Transverse colon (tissue), 4 donors: ENCODE measurements around the gene DDIAS. TPM values are rescaled to one million over a fixed set of nuclear protein-coding genes. Genes with fewer than 3 reads are reported as not detected.

ENCODE experiments used
- DNase-seq: peaks from one replicate; pipeline ENCODE4 v3.0.0-alpha.2; 2019
- H3K27ac ChIP-seq, 4 donors: fragments of 200-600 bp; sonication (generic); 2 replicates each; pipeline ENCODE4 v1.5.1; 2016 to 2018; ENCODE audit warnings: inconsistent platforms in 4 of 4
- H3K27me3 ChIP-seq: fragments of 200-600 bp; sonication (generic); 2 replicates; pipeline ENCODE4 v1.5.1; 2017; ENCODE audit warnings: inconsistent platforms
- H3K36me3 ChIP-seq, 4 donors: fragments of 200-600 bp; sonication (generic); 2 replicates each; pipeline ENCODE4 v1.5.1; 2017 to 2019; ENCODE audit warnings: inconsistent platforms in 4 of 4
- H3K4me1 ChIP-seq, 4 donors: fragments of 200-600 bp; sonication (generic); 2 replicates each; pipeline ENCODE4 v1.5.1; 2017 to 2020; ENCODE audit warnings: inconsistent platforms in 4 of 4
- H3K4me3 ChIP-seq, 4 donors: fragments of 200-600 bp; sonication (generic); 1 replicate in 1 of 4; 2 replicates in 3 of 4; pipeline versions ENCODE4 v1.5.1 to v1.6.1; 2017 to 2019; ENCODE audit warnings: inconsistent platforms in 4 of 4
- H3K9me3 ChIP-seq, 2 donors: fragments of 200-600 bp; sonication (generic); 2 replicates each; pipeline ENCODE4 v1.5.1; 2017 to 2019; ENCODE audit warnings: inconsistent platforms in 2 of 2
- CTCF ChIP-seq, 5 experiments: fragments of 200-600 bp in 3 of 5; fragments of 450-650 bp in 2 of 5; sonication (generic) in 3 of 5; IDR thresholded peaks; 1 replicate in 2 of 5; 2 replicates in 3 of 5; pipeline ENCODE4 v1.5.1; 2016 to 2017; ENCODE audit warnings: antibody characterized with exemption in 5 of 5, inconsistent platforms in 3 of 5, mild to moderate bottlenecking in 2 of 5, moderate library complexity in 1 of 5
- EP300 ChIP-seq: sonication (generic); formaldehyde crosslinking; IDR thresholded peaks from one replicate; pipeline ENCODE4 v1.6.1; 2017; ENCODE audit warnings: antibody characterized with exemption, low read depth
- POLR2A ChIP-seq: fragments of 450-650 bp; IDR thresholded peaks from one replicate; pipeline ENCODE4 v1.6.1; 2016; ENCODE audit warnings: antibody characterized with exemption, mild to moderate bottlenecking, moderate library complexity
- POLR2AphosphoS5 ChIP-seq, 3 donors: sonication (generic); formaldehyde crosslinking; IDR thresholded peaks; one replicate each; pipeline ENCODE4 v1.6.1; 2016; ENCODE audit warnings: antibody characterized with exemption in 3 of 3
- WGBS, 2 donors: methylation state at CpG; one replicate each; pipeline ENCODE4 v1.1.5; 2018; ENCODE audit warnings: low coverage in 1 of 2; 5-methylcytosine and 5-hydroxymethylcytosine counted together
- in situ Hi-C, 4 donors: fragments of 200-750 bp; cut with MboI; loops; one replicate each; pipeline versions ENCODE4 v1.15.0 to v1.15.1; 2017; ENCODE audit warnings: low sequenced_read_pairs in 3 of 4, low pct_ligation_motif_present in 1 of 4, low pct_unique_long_range_greater_than_20kb in 1 of 4
- intact Hi-C: fragments of 100-400 bp; cut with DNase I; formaldehyde crosslinking; loops from one replicate; pipeline ENCODE4 v1.15.1; 2023; ENCODE audit warnings: low total_unique reads
- total RNA-seq, 4 donors: library from RNA; depleted of rRNA; stranded (reverse); fragments of >200 nt; gene quantifications; one replicate each; pipeline ENCODE4 v1.1.0, GENCODE V29; 2016

Gene DDIAS
- total RNA-seq, 4 donors from 2014 or later = 0.95 to 1.1 TPM; not detected in 2

DNA sequence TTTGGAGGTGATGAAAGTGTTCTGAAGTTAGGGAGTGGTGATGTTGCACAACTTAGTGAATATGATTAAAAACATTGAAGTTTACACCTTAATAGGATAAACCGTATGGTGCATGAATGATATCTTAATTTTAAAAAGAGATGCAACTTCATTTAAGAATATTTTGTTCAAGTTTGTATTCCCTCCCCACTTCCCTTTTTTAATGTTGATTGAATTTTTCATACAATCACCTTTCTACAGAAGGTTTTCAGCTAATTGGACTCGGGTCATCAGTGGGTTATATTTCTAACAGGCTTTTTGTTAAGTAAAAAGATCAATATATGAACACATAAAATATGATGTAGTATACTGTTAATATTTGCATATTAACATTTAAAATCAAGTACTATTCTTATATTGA is 72.6 kb downstream of the DDIAS start:
- WGBS, 2 donors = 95 to 100% methylated on average over 2 of the region's 2 CpGs
- H3K36me3 ChIP-seq = no peaks in the 10 kb centered on the region
- in situ Hi-C loops (no loop called here), intact Hi-C loops (no loop called here)
- H3K27ac ChIP-seq = no peak overlapping the region
- no peak for DNase-seq
- H3K9me3 ChIP-seq = no peaks in the 10 kb centered on the region
- no peak overlapping the region for H3K4me3 ChIP-seq
- no peak for TF ChIP-seq EP300
- TF ChIP-seq POLR2AphosphoS5 (IDR thresholded peaks at IDR 0.05) = no peak
- TF ChIP-seq CTCF (IDR thresholded peaks at IDR 0.05) = no peak
- TF ChIP-seq POLR2A = no peak
- no peaks in the 10 kb centered on the region for H3K4me1 ChIP-seq
- no peaks in the 10 kb centered on the region for H3K27me3 ChIP-seq

DNA sequence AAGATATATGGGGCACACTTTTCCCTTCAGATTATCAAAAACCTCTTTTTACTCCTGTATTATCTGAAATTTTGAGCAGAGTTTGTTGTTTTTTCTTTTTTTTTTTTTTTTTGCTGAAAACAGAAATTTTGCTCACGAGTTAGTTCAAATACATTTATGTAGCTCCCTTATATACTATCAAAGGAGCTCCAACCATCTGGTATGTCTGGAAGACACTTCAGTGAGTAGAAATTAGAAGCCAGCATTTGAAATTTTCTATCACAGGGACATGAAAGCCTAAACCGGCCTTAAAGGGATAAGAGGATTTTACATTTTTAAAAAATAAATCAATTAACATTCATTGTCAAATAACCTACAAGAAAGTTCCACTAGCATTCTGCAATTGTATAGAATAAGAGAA is 73.3 kb downstream of the DDIAS start:
- no peaks in the 10 kb centered on the region for H3K9me3 ChIP-seq
- no peak overlapping the region for H3K27ac ChIP-seq
- TF ChIP-seq EP300 = no peak
- no peak for TF ChIP-seq POLR2A
- no peak for TF ChIP-seq POLR2AphosphoS5 (IDR thresholded peaks at IDR 0.05)
- TF ChIP-seq CTCF (IDR thresholded peaks at IDR 0.05) = no peak
- intact Hi-C loops = no loop called here
- in situ Hi-C loops = no loop called here
- H3K36me3 ChIP-seq = no peaks in the 10 kb centered on the region
- H3K4me1 ChIP-seq = no peaks in the 10 kb centered on the region
- no peak overlapping the region for H3K4me3 ChIP-seq
- H3K27me3 ChIP-seq = no peaks in the 10 kb centered on the region
- no peak for DNase-seq
- 79 to 96% methylated on average over 2 of the region's 2 CpGs for WGBS, 2 donors

DNA sequence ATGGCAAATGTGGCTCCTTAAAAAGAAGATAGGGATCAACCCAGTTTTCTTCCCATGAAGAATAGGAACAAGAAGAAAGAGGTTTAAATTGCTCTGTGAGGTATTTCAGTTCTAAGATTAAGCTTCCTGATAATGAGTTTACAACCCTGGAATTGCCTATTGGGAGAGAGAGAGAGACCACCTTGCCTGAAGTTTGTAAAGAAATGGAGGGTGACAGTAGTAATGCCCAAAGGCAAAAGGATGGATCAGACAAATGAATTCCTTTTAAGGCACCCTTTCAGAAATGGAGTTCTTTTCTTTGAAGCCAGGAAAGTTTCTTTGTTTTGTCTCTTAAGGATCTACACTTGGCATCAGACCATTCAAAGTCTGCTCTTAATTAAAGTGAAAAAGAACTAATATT is 74.3 kb downstream of the DDIAS start:
- DNase-seq = no peak
- Histone ChIP-seq H3K27ac (no peak overlapping the region), H3K4me1 (no peaks in the 10 kb centered on the region), H3K9me3 (no peaks in the 10 kb centered on the region), H3K36me3 (no peaks in the 10 kb centered on the region), H3K27me3 (no peaks in the 10 kb centered on the region), H3K4me3 (no peak overlapping the region)
- in situ Hi-C loops = no loop called here
- intact Hi-C loops = no loop called here
- TF ChIP-seq POLR2AphosphoS5 (IDR thresholded peaks at IDR 0.05) = no peak
- TF ChIP-seq CTCF (IDR thresholded peaks at IDR 0.05) = no peak
- TF ChIP-seq EP300 = no peak
- TF ChIP-seq POLR2A = no peak

DNA sequence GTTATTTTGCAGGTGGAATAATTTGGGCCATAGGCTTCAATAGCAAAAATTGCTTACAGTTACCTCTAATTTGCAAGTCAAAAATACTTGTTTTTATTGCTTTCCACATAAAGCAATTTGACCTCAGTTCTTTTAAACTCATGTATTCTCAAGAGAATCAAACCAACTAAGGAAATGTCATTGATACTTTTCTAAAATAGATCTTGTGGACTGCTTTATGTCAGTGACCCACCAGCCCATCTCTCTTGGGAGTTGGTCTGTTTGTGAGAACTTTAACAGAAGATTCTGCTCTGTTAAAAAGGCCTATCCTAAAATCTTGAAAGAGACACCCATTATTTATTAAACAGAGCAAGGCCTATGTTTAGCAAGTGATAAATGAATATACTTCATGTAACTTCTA is 75.2 kb downstream of the DDIAS start:
- intact Hi-C loops = no loop called here
- Histone ChIP-seq H3K27me3 (no peaks in the 10 kb centered on the region), H3K4me1 (no peaks in the 10 kb centered on the region), H3K36me3 (peaks cover 0 to 5% (median 2%) of the 10 kb centered on the region in 4 donors), H3K9me3 (no peaks in the 10 kb centered on the region), H3K27ac (no peak overlapping the region), H3K4me3 (no peak overlapping the region)
- TF ChIP-seq EP300 (no peak), POLR2A (no peak), CTCF (IDR thresholded peaks at IDR 0.05) (no peak), POLR2AphosphoS5 (IDR thresholded peaks at IDR 0.05) (no peak)
- DNase-seq = no peak
- in situ Hi-C loops = no loop called here
